Activated CD8-positive, alpha-beta memory T cell treated with anti-CD3 and anti-CD28 coated beads for 1 hour (primary cell): ENCODE results near the gene AAK1.
"Not testable (repeated sequence)": the region's sequence is repeated elsewhere in the genome, so short reads cannot be mapped to it uniquely, and the experiment has no call there.

ENCODE experiments used
- DNase-seq, 2 donors: peaks; one replicate each; pipeline ENCODE4 v3.0.0-alpha.2; 2020; ENCODE audit warnings: low read depth in 1 of 2; ENCODE audit errors: extremely low read depth in 1 of 2

The AAK1 gene

GRCh38 chr2:69419111-69419510 lies 224.4 kb downstream of the AAK1 start:
- not testable (repeated sequence) for DNase-seq

GRCh38 chr2:69416147-69416546 lies 227.4 kb downstream of the AAK1 start:
- no peak for DNase-seq
